BJ (cell line): ENCODE results near the gene EFNB2. TPM values are rescaled to one million over a fixed set of nuclear protein-coding genes. Genes with fewer than 3 reads are reported as not detected.

ENCODE experiments used
- CTCF ChIA-PET: fragments of 350-600 bp; formaldehyde crosslinking; extraction: SDS; loops from one replicate; lab custom pipeline; 2021; ENCODE audit warnings: antibody characterized with exemption, inconsistent platforms; lab: Yijun Ruan, JAX
- POLR2A ChIA-PET: fragments of 300-600 bp; sonication (Branson Sonifier 250); formaldehyde crosslinking; extraction: SDS; loops from one replicate; lab custom pipeline; 2021; ENCODE audit warnings: antibody characterized with exemption; lab: Charles Lee
- DNase-seq: peaks from one replicate; pipeline ENCODE4 v3.0.0-alpha.2; 2011; ENCODE audit warnings: low read depth
- H3K27me3 ChIP-seq: 2 replicates; pipeline ENCODE4 v1.6.0; 2011; ENCODE audit warnings: low read length; ENCODE audit not compliant: control insufficient read depth, insufficient read depth
- H3K36me3 ChIP-seq: 2 replicates; pipeline ENCODE4 v1.5.1; 2011; ENCODE audit warnings: low read length; ENCODE audit not compliant: control insufficient read depth, insufficient read depth
- H3K4me3 ChIP-seq: 2 replicates; pipeline ENCODE4 v1.5.1; 2011; ENCODE audit warnings: low read depth, mild to moderate bottlenecking, control low read depth, low read length
- CTCF ChIP-seq: IDR thresholded peaks from 2 replicates; pipeline ENCODE4 v1.5.1; 2011; ENCODE audit warnings: low read depth, mild to moderate bottlenecking, control low read depth, inconsistent platforms, low read length, moderate library complexity; ENCODE audit not compliant: insufficient read depth
- polyA plus RNA-seq: library from polyadenylated mRNA; depleted of rRNA; stranded (reverse); fragments of >200 nt; gene quantifications from 2 replicates; pipeline ENCODE4 v1.2.3, GENCODE V29; 2011

Gene EFNB2
- polyA plus RNA-seq, 1 experiment = 19.4 TPM

- CTCF ChIA-PET = interaction anchor here (1.0 to 1.3 kb wide), 2 partner anchors 432 to 1110 kb away, joined by 3 to 6 read pairs; no protein-coding TSS in a partner anchor
- POLR2A ChIA-PET = no interaction called here
- Histone ChIP-seq H3K27me3 (no peaks in the 10 kb centered on the region), H3K36me3 (no peaks in the 10 kb centered on the region), H3K4me3 (no peak overlapping the region)
- DNase-seq = no peak
- TF ChIP-seq CTCF = peak; percentile 58
Measured at GRCh38 chr13:106520251-106521054, 15.0 kb downstream of the EFNB2 start.

- no peaks in the 10 kb centered on the region for H3K36me3 ChIP-seq
- POLR2A ChIA-PET = no interaction called here
- no peak overlapping the region for H3K4me3 ChIP-seq
- CTCF ChIA-PET = no interaction called here
- H3K27me3 ChIP-seq = no peaks in the 10 kb centered on the region
- TF ChIP-seq CTCF = no peak
- DNase-seq = no peak
Measured at GRCh38 chr13:106518512-106518911, 16.9 kb downstream of the EFNB2 start.

- ChIA-PET POLR2A (no interaction called here), CTCF (interaction anchor here (0.7 kb wide), 1 partner anchor 8 kb away, joined by 3 read pairs; no protein-coding TSS in a partner anchor)
- no peaks in the 10 kb centered on the region for H3K27me3 ChIP-seq
- DNase-seq = no peak
- no peak overlapping the region for H3K4me3 ChIP-seq
- no peak for TF ChIP-seq CTCF
- H3K36me3 ChIP-seq = no peaks in the 10 kb centered on the region
Measured at GRCh38 chr13:106517109-106517847, 18.2 kb downstream of the EFNB2 start.

GRCh38 chr13:106515635-106516254 is 19.7 kb downstream of the EFNB2 start:
- CTCF ChIA-PET = interaction anchor here (1.7 kb wide), 1 partner anchor 18 kb away, joined by 3 read pairs; no protein-coding TSS in a partner anchor
- Histone ChIP-seq H3K27me3 (no peaks in the 10 kb centered on the region), H3K36me3 (peaks cover 1% of the 10 kb centered on the region; the same call in 1 of the 2 replicates), H3K4me3 (no peak overlapping the region)
- TF ChIP-seq CTCF = no peak
- POLR2A ChIA-PET = no interaction called here
- DNase-seq = no peak
